Naive thymus-derived CD8-positive, alpha-beta T cell (primary cell): ENCODE results near the gene SLC15A4. TPM values are rescaled to one million over a fixed set of nuclear protein-coding genes. Genes with fewer than 3 reads are reported as not detected.
"Not testable (repeated sequence)": the region's sequence is repeated elsewhere in the genome, so short reads cannot be mapped to it uniquely, and the experiment has no call there.

Experiments
- ATAC-seq, 2 donors: fragments of 150-1000 bp; cut with Tn5 transposase in 1 of 2; sonication (Bioruptor Pico), chemical (Tn5 transposase) in 1 of 2; 1 replicate in 1 of 2; 2 replicates in 1 of 2; pipeline ENCODE4 v1.10.0; 2021; ENCODE audit warnings: mild to moderate bottlenecking in 2 of 2, moderate library complexity in 2 of 2
- POLR2A ChIA-PET: fragments of 350-600 bp; sonication (Branson Sonifier 250); formaldehyde crosslinking; loops from one replicate; lab custom pipeline; 2021; ENCODE audit warnings: antibody characterized with exemption; lab: Charles Lee
- DNase-seq, 10 donors: peaks; one replicate each; pipeline versions ENCODE4 v3.0.0 to v3.0.0-alpha.2; 2020 to 2022
- H3K27ac Mint-ChIP-seq, 10 donors: one replicate each; pipeline ENCODE4 v1.8.0; 2020 to 2022; ENCODE audit warnings: mild to moderate bottlenecking in 10 of 10, mixed read lengths in 10 of 10, moderate library complexity in 4 of 10, inconsistent platforms in 1 of 10
- H3K27me3 Mint-ChIP-seq, 5 donors: one replicate each; pipeline ENCODE4 v1.8.0; 2021 to 2022; ENCODE audit warnings: mixed read lengths in 5 of 5
- H3K36me3 Mint-ChIP-seq, 3 donors: one replicate each; pipeline ENCODE4 v1.8.0; 2020 to 2022; ENCODE audit warnings: mixed read lengths in 3 of 3, mild to moderate bottlenecking in 2 of 3, inconsistent platforms in 1 of 3
- H3K4me1 Mint-ChIP-seq, 4 donors: one replicate each; pipeline ENCODE4 v1.8.0; 2021 to 2022; ENCODE audit warnings: mixed read lengths in 4 of 4
- H3K4me3 Mint-ChIP-seq, 10 donors: one replicate each; pipeline ENCODE4 v1.8.0; 2020 to 2022; ENCODE audit warnings: mild to moderate bottlenecking in 10 of 10, mixed read lengths in 10 of 10, moderate library complexity in 6 of 10, inconsistent platforms in 1 of 10
- H3K9me3 Mint-ChIP-seq, 9 donors: one replicate each; pipeline ENCODE4 v1.8.0; 2020 to 2022; ENCODE audit warnings: mixed read lengths in 9 of 9, mild to moderate bottlenecking in 3 of 9, inconsistent platforms in 1 of 9, moderate library complexity in 1 of 9
- polyA plus RNA-seq, 3 donors: library from polyadenylated mRNA; unstranded; fragments of 300-500 nt; fragmentation: Illumina TruSeq; gene quantifications; one replicate each; pipeline ENCODE4 v1.2.3, GENCODE V29; 2021
- total RNA-seq, 8 experiments: library from RNA in 2 of 8; stranded (reverse) in 2 of 8; gene quantifications; one replicate each; pipeline ENCODE4 v1.2.3 and lab custom pipeline; 2021 to 2026

SLC15A4 gene
- total and polyA plus RNA-seq, 5 experiments from 2014 or later, result 2.1 to 17.9 (median 14.3) TPM

GRCh38 chr12:128853600-128854197 lies 29.9 kb upstream of the SLC15A4 start:
- peaks cover 13 to 31% (median 28%) of the 10 kb centered on the region in 5 donors for H3K27me3 Mint-ChIP-seq
- peaks cover 0 to 6% (median 0%) of the 10 kb centered on the region in 3 donors for H3K36me3 Mint-ChIP-seq
- H3K4me1 Mint-ChIP-seq, result peaks cover 0 to 8% (median 0%) of the 10 kb centered on the region in 4 donors
- H3K9me3 Mint-ChIP-seq, result peaks cover 0 to 2% (median 0%) of the 10 kb centered on the region in 9 donors
- H3K27ac Mint-ChIP-seq, result no peak overlapping the region
- POLR2A ChIA-PET, result no interaction called here
- ATAC-seq (no peak), DNase-seq (no peak)
- H3K4me3 Mint-ChIP-seq, result peak overlapping the region in 2 of 10 donors; percentile 27 to 60

GRCh38 chr12:128852885-128853599 lies 29.3 kb upstream of the SLC15A4 start, which contains the start of gene GLT1D1:
Gene GLT1D1, plus strand, starts transcription at chr12:128853478. Its CDS starts 104 bp downstream, at chr12:128853582.
- H3K9me3 Mint-ChIP-seq, result peaks cover 0 to 2% (median 0%) of the 10 kb centered on the region in 9 donors
- H3K27me3 Mint-ChIP-seq, result peaks cover 13 to 31% (median 28%) of the 10 kb centered on the region in 5 donors
- H3K4me1 Mint-ChIP-seq, result peaks cover 0 to 8% (median 0%) of the 10 kb centered on the region in 4 donors
- H3K27ac Mint-ChIP-seq, result no peak within 1 kb of the TSS
- H3K36me3 Mint-ChIP-seq, result peaks cover 0 to 6% (median 0%) of the 10 kb centered on the region in 3 donors
- no peak for DNase-seq
- no peak for ATAC-seq
- peak within 1 kb of the TSS in 2 of 10 donors; percentile 27 to 60 for H3K4me3 Mint-ChIP-seq
- POLR2A ChIA-PET, result no interaction called here

GRCh38 chr12:128852026-128852698 lies 28.4 kb upstream of the SLC15A4 start:
- Mint-ChIP-seq H3K36me3 (peaks cover 0 to 6% (median 0%) of the 10 kb centered on the region in 3 donors), H3K4me1 (peaks cover 0 to 8% (median 0%) of the 10 kb centered on the region in 4 donors), H3K27ac (no peak overlapping the region), H3K9me3 (peaks cover 0 to 2% (median 0%) of the 10 kb centered on the region in 9 donors), H3K27me3 (peaks cover 13 to 29% (median 28%) of the 10 kb centered on the region in 5 donors), H3K4me3 (peak overlapping the region in 1 of 10 donors; percentile 33)
- ATAC-seq (no peak), DNase-seq (no peak)
- POLR2A ChIA-PET, result no interaction called here

DNA sequence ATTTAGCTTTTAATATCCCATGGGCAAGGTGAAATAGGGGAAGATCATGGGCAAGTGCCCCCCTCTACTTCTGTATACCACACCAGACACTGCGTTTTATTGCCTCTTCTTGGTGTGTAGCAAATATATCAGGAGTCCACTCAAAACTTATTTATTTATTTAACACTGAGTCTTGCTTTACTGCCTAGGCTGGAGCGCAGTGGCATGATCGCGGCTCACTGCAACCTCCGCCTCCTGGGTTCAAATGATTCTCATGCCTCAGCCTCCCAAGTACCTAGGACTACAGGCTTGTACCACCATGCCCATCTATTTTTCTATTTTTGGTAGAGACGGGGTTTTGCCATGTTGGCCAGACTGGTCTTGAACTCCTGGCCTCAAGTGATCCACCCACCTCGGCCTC lies 27.7 kb upstream of the SLC15A4 start:
- ATAC-seq, DNase-seq, H3K9me3 Mint-ChIP-seq, H3K4me1 Mint-ChIP-seq, POLR2A ChIA-PET, H3K36me3 Mint-ChIP-seq, H3K27ac Mint-ChIP-seq, H3K4me3 Mint-ChIP-seq: not testable (repeated sequence)
- H3K27me3 Mint-ChIP-seq, result peaks cover 13 to 29% (median 27%) of the 10 kb centered on the region in 5 donors

- POLR2A ChIA-PET, result no interaction called here
- H3K36me3 Mint-ChIP-seq, result no peaks in the 10 kb centered on the region
- H3K4me1 Mint-ChIP-seq, result peaks cover 0 to 6% (median 0%) of the 10 kb centered on the region in 4 donors
- H3K27ac Mint-ChIP-seq, result no peak overlapping the region
- DNase-seq (no peak), ATAC-seq (no peak)
- H3K9me3 Mint-ChIP-seq, result peaks cover 0 to 2% (median 0%) of the 10 kb centered on the region in 9 donors
- no peak overlapping the region for H3K4me3 Mint-ChIP-seq
- H3K27me3 Mint-ChIP-seq, result peaks cover 7 to 29% (median 22%) of the 10 kb centered on the region in 5 donors
Measured at GRCh38 chr12:128850400-128850799, 26.6 kb upstream of the SLC15A4 start.

GRCh38 chr12:128849806-128850205 lies 26.0 kb upstream of the SLC15A4 start:
- H3K27ac Mint-ChIP-seq, H3K9me3 Mint-ChIP-seq, POLR2A ChIA-PET, ATAC-seq, H3K4me1 Mint-ChIP-seq, H3K4me3 Mint-ChIP-seq, DNase-seq, H3K36me3 Mint-ChIP-seq: not testable (repeated sequence)
- peaks cover 7 to 25% (median 21%) of the 10 kb centered on the region in 5 donors for H3K27me3 Mint-ChIP-seq

- Mint-ChIP-seq H3K4me1 (peaks cover 0 to 4% (median 0%) of the 10 kb centered on the region in 4 donors), H3K4me3 (no peak overlapping the region), H3K9me3 (peaks cover 0 to 2% (median 0%) of the 10 kb centered on the region in 9 donors), H3K27me3 (peaks cover 6 to 16% (median 13%) of the 10 kb centered on the region in 5 donors), H3K36me3 (no peaks in the 10 kb centered on the region), H3K27ac (no peak overlapping the region)
- ATAC-seq (no peak), DNase-seq (no peak)
- POLR2A ChIA-PET, result no interaction called here
Measured at GRCh38 chr12:128848371-128848770, 24.6 kb upstream of the SLC15A4 start.

- H3K36me3 Mint-ChIP-seq, ATAC-seq, H3K27ac Mint-ChIP-seq, H3K4me3 Mint-ChIP-seq, POLR2A ChIA-PET, H3K9me3 Mint-ChIP-seq, DNase-seq: not testable (repeated sequence)
- Mint-ChIP-seq H3K4me1 (peaks cover 0 to 14% (median 0%) of the 10 kb centered on the region in 4 donors), H3K27me3 (peaks cover under 1 to 13% (median 3%) of the 10 kb centered on the region in 5 donors)
Measured at GRCh38 chr12:128846671-128847070, 22.9 kb upstream of the SLC15A4 start.

DNA sequence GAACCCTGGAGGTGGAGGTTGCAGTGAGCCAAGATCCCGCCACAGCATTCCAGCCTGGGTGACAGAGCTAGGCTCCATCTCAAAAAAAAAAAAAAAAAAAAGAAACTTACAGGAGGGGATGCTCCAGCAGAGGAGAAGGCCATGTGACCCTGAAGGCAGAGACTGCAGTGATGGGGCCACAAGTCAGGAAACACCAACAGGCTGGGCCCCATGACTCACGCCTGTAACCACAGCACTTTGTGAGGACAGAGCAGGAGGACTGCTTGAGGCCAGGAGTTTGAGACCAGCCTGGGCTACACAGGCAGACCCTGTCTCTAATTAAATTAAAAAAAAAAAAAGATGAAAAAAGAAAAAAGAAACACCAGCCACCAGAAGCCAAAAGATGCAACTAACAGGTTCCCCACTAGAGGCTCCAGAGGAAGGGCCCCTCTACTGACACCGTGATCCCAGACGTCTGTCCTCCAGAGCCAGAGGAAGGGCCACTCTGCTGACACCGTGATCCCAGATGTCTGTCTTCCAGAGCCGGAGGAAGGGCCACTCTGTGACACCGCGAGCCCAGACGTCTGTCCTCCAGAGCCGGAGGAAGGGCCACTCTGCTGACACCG lies 20.4 kb upstream of the SLC15A4 start:
- peaks cover 0 to 2% (median 0%) of the 10 kb centered on the region in 9 donors for H3K9me3 Mint-ChIP-seq
- no peak overlapping the region for H3K27ac Mint-ChIP-seq
- DNase-seq (no peak), ATAC-seq (no peak)
- peaks cover 0 to 19% (median 3%) of the 10 kb centered on the region in 5 donors for H3K27me3 Mint-ChIP-seq
- POLR2A ChIA-PET, result no interaction called here
- no peak overlapping the region for H3K4me3 Mint-ChIP-seq
- peaks cover 0 to 25% (median 2%) of the 10 kb centered on the region in 4 donors for H3K4me1 Mint-ChIP-seq
- no peaks in the 10 kb centered on the region for H3K36me3 Mint-ChIP-seq

DNA sequence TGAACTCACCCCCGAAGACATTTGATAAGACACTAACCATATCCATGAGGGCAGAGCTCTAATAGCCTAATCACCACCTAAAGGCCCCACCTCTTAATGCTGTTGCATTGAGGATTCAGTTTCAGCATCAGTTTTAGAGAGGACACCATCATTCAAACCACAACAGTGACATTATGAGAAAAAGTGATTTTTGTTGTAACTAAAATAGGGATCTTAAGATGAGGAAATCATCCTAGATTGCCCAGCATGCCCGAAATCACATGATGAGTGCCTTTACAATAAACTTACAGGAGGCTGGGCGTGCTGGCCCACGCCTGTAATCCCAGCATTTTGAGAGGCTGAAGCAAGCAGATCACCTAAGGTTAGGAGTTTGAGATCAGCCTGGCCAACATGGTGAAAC lies 19.8 kb upstream of the SLC15A4 start:
- peaks cover 0 to 23% (median 3%) of the 10 kb centered on the region in 5 donors for H3K27me3 Mint-ChIP-seq
- no peak for DNase-seq
- POLR2A ChIA-PET, result no interaction called here
- H3K4me3 Mint-ChIP-seq, result no peak overlapping the region
- H3K36me3 Mint-ChIP-seq, result no peaks in the 10 kb centered on the region
- ATAC-seq, result no peak
- peaks cover 0 to 2% (median 0%) of the 10 kb centered on the region in 9 donors for H3K9me3 Mint-ChIP-seq
- H3K4me1 Mint-ChIP-seq, result peaks cover 0 to 25% (median 2%) of the 10 kb centered on the region in 4 donors
- H3K27ac Mint-ChIP-seq, result no peak overlapping the region

- H3K36me3 Mint-ChIP-seq, result no peaks in the 10 kb centered on the region
- no peak overlapping the region for H3K27ac Mint-ChIP-seq
- H3K4me1 Mint-ChIP-seq, result peaks cover 0 to 25% (median 2%) of the 10 kb centered on the region in 4 donors
- H3K27me3 Mint-ChIP-seq, result peaks cover 0 to 23% (median 3%) of the 10 kb centered on the region in 5 donors
- ATAC-seq (no peak), DNase-seq (no peak)
- H3K9me3 Mint-ChIP-seq, result peaks cover 0 to 2% (median 0%) of the 10 kb centered on the region in 9 donors
- peak overlapping the region in 1 of 10 donors; percentile 9 for H3K4me3 Mint-ChIP-seq
- POLR2A ChIA-PET, result no interaction called here
Measured at GRCh38 chr12:128842579-128842978, 18.8 kb upstream of the SLC15A4 start.

- ATAC-seq (no peak), DNase-seq (no peak)
- peaks cover 0 to 26% (median 7%) of the 10 kb centered on the region in 5 donors for H3K27me3 Mint-ChIP-seq
- no peak overlapping the region for H3K4me3 Mint-ChIP-seq
- POLR2A ChIA-PET, result no interaction called here
- H3K27ac Mint-ChIP-seq, result peak overlapping the region in 1 of 10 donors; percentile 51
- H3K4me1 Mint-ChIP-seq, result peaks cover 0 to 25% (median 2%) of the 10 kb centered on the region in 4 donors
- no peaks in the 10 kb centered on the region for H3K9me3 Mint-ChIP-seq
- H3K36me3 Mint-ChIP-seq, result no peaks in the 10 kb centered on the region
Measured at GRCh38 chr12:128840862-128841468, 17.2 kb upstream of the SLC15A4 start.
